Heart left ventricle (tissue), 13 donors: Measurements from ENCODE around the gene DLD.

Source experiments
- POLR2A ChIP-seq, 2 donors: fragments of 450-650 bp; IDR thresholded peaks; one replicate each; pipeline ENCODE4 v1.6.1; 2017; ENCODE audit warnings: antibody characterized with exemption in 2 of 2, mild to moderate bottlenecking in 2 of 2, moderate library complexity in 2 of 2
- TF ChIP-seq, protein P1 (sequence below), 12 donors: fragments of 200-600 bp; sonication (generic) in 4 of 12; IDR thresholded peaks; one replicate each; pipeline versions ENCODE4 v1.5.0 to v1.8.0; 2018 to 2022; ENCODE audit warnings: antibody characterized with exemption in 12 of 12, mild to moderate bottlenecking in 5 of 12
- donor health status: ischemic (EF 13 %, LVEDD 7.1; RV severe dilation, severe dysfunction).
- donor health status: DM: no; HTN: yes; CAD: no.
- donor health status: DM: no; HTN: no; CAD: no.
- donor health status: ischemic (EF 25% LVEDD 6.9; RV normal size, moderate dysfunction).
- donor health status: ischemic (EF 25% LVEDD 5.7; RV mildly dilated, moderate dysfunction).
- donor health status: ischemic (EF 35%, LVEDD 5.7; RV mildly dilated, moderate dysfunction).
- donor health status: nonischemic (EF 11% LVEDD 7.7; RV severe dilation, severe dysfunction).
- donor health status: DM: yes; HTN: yes; CAD: no.
- donor health status: PGD.
- donor health status: ischemic (EF 29% LVEDD 5.4; RV normal size, mild dysfunction).
- donor health status: nonischemic (EF 23%, LVEDD 6.1; RV moderate dilation, normal function).

DNA sequence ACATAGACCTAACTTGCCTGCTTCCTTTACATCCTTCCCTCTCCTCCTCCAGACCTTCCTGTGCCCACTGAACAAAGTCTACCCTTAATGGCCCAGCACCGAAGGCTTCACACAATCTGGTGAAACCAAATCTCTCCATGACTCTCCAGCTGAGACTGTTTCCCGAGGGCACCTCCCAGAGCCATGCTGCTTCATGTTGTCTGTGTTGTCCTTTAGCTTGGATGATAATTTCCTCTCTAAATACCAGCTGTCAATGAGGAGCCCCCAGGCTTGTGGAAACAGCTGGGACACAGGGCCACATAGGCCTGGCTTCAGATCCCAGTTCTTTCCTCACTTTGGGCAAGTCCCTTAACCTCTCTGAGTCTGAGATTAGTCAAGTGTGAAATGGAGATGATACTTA is 54.3 kb downstream of the DLD start:
- TF ChIP-seq, protein P1, sequence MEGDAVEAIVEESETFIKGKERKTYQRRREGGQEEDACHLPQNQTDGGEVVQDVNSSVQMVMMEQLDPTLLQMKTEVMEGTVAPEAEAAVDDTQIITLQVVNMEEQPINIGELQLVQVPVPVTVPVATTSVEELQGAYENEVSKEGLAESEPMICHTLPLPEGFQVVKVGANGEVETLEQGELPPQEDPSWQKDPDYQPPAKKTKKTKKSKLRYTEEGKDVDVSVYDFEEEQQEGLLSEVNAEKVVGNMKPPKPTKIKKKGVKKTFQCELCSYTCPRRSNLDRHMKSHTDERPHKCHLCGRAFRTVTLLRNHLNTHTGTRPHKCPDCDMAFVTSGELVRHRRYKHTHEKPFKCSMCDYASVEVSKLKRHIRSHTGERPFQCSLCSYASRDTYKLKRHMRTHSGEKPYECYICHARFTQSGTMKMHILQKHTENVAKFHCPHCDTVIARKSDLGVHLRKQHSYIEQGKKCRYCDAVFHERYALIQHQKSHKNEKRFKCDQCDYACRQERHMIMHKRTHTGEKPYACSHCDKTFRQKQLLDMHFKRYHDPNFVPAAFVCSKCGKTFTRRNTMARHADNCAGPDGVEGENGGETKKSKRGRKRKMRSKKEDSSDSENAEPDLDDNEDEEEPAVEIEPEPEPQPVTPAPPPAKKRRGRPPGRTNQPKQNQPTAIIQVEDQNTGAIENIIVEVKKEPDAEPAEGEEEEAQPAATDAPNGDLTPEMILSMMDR (IDR thresholded peaks at IDR 0.05), result no peak
- TF ChIP-seq POLR2A (IDR thresholded peaks at IDR 0.05), result no peak
